GM21381 (cell line): ENCODE data around the gene PELI2.
"Not testable (repeated sequence)": the region's sequence is repeated elsewhere in the genome, so short reads cannot be mapped to it uniquely, and the experiment has no call there.

Experiments used
- ATAC-seq: cut with Tn5 transposase; IDR thresholded peaks from one replicate; pipeline ENCODE4 v1.9.1; 2021; ENCODE audit warnings: mild to moderate bottlenecking, moderate library complexity; ENCODE audit not compliant: unreplicated experiment

Gene PELI2

GRCh38 chr14:56138928-56139327 lies 20.7 kb downstream of the PELI2 start:
- no peak for ATAC-seq

GRCh38 chr14:56142314-56142713 lies 24.1 kb downstream of the PELI2 start:
- ATAC-seq, result no peak

- no peak for ATAC-seq
These were observed 24.8 kb downstream of the PELI2 start for GRCh38 chr14:56143025-56143424.

DNA sequence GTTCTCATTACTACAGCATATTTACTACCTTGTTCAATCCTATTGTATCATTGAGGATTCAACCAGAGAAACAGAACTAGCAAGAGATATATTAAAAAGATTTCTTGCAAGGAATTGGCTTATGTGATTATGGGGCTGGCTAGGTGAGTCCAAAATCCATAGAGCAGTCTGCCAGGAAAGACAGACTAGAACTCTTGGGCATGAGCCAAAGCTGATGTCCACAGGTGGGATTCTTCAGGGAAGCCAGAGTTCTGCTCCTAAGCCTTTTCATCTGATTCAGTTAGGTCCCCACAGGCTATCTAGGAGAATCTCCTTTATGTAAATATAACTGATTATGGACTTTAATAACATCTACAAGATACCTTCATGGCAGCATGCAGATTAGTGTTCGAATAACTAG lies 26.0 kb downstream of the PELI2 start:
- ATAC-seq, result no peak

GRCh38 chr14:56145181-56145769 lies 27.1 kb downstream of the PELI2 start:
- ATAC-seq, result no peak

- ATAC-seq, result no peak
These were observed 27.8 kb downstream of the PELI2 start for GRCh38 chr14:56145965-56146364.

DNA sequence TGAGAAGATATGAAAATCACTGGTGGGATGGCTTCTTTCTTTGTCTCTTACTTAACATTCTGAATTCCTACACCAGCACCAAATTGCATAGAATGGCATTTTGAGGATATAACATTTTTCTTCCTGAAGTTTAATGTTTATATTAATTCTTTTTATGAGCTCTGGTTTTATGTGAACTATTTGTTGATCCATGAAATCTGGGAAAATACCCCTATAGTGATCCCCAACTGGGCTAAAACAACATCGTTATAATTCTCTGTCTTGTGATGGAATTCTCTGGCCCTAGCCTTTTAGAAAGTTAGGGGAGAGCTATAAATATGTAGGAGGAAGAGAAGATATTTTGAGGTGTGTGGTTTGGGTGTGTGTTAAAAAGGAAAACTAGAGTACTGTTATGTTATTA lies 29.2 kb downstream of the PELI2 start:
- no peak for ATAC-seq

DNA sequence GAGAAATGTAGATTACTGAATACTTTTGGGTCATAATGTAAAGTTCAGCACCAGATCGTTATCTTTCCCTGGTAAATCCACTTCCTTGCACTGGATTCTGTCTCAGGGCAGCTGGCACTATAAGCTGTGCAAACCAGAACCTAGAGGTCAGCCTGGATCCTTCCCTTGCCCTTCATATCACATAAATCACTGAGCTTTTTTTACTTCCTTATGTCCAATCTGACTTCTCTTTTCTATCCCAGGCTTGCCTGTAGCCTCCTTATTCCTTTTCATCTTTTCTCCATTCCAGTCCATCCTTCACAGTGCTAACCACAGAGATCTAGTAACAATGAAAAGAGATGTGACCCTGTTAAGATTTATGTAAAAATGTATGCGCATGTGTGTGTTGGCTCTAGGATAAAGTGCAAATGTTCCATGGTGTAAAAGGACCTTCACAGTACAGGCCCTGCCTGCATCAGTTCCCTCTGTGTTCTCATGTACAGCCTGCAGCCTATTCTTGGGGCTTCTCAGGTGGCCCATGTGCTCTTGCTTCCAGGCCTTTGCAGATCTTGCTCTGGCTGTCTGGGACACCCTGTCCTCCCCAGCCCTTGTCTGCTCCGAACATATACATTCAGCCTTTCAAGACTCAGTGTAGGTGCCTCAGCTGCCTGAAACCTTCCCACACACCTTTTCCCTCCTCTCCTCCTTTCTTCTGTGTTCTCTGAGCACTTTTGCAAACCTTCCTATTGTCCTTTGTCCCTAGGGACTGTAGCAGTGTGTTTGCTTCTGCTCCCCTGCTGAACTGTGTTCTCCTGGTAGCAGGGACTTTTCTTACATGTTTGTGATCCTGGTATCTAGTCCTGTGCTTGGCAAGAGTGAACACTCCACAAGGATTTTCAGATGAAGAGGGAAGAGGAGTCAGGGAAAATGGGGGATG lies 30.0 kb downstream of the PELI2 start:
- ATAC-seq, result no peak

- no peak for ATAC-seq
These were observed 30.9 kb downstream of the PELI2 start for GRCh38 chr14:56149151-56149550.

DNA sequence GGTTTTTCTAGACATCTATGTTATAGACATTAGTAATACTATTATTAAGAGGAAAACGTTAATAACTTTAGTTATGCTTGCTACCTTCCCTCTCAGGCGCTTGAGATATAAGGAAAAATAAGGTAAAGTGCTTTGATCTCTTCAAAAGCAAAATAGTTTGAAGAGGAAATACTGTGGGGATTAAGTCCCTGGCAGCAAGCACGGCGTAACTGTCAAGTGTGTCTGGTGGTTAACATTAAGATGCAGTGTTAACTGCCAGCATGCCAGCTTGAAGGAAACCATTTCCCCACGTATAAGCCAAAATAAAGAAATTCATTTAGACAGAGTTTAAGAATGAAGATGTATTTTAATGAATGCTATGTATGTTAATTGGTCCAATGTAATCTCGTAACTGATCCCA lies 31.8 kb downstream of the PELI2 start:
- ATAC-seq, result no peak

GRCh38 chr14:56150645-56151345 lies 32.6 kb downstream of the PELI2 start:
- ATAC-seq, result no peak

GRCh38 chr14:56152221-56152620 lies 34.0 kb downstream of the PELI2 start:
- no peak for ATAC-seq

DNA sequence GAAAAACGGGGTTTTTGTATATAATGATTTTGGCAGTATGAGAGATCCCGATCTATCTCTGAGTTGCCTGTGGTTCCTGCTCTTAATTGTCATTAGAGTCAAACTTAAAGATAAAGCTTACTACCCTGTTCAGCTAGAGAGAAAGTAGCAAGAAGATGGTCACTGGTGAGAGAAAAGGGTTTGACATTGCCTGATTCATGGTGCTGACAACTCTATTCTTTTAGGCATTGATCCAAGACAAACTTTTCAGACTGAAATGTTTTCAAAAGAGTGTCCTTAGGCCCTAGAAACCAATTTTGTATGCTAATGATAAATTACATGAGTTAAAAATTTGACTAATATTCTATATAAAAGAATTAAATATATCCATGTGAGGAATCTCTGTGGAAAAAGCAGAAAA lies 35.1 kb downstream of the PELI2 start:
- ATAC-seq, result no peak

- no peak for ATAC-seq
These were observed 36.1 kb downstream of the PELI2 start for GRCh38 chr14:56154321-56154720.

- ATAC-seq, result no peak
These were observed 37.9 kb downstream of the PELI2 start for GRCh38 chr14:56156096-56156495.

DNA sequence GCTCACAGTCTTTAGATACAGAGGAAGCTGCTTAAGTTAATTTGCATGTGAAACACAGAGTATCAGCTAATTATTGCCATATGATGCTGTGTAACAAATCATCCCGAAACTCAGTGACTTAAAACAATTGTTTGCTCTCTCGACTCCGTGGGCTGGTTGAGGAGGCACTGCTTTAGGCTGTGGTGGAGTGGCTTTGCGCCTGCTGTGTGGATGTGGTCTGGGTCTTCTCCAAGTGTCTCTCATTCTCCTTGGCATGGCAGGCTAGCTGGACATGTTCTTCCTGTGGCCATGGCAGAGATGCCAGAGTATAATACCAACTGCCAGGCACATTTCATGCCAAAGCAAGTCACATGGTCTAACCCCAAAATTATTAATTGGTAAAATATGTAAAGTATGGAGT lies 40.9 kb downstream of the PELI2 start:
- ATAC-seq, result no peak

DNA sequence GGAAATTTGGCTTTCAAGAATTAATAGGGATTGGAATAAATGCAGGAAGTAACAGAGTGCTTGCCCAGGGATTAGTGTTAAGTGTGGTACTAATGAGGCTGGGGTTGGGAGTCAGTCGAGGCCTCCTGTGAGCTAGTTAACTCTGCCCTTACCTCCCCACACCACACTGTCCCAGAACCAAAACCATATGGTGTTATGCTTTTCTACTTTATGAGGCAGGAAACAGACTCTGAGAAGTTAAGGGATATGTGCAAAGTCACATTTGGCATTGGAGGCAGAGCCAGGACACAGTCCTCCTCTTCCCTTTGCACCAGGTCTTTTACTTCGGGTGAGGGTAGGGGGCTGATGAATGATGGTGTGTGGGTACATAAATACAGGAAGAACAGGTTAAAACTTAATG lies 41.9 kb downstream of the PELI2 start:
- ATAC-seq, result no peak

DNA sequence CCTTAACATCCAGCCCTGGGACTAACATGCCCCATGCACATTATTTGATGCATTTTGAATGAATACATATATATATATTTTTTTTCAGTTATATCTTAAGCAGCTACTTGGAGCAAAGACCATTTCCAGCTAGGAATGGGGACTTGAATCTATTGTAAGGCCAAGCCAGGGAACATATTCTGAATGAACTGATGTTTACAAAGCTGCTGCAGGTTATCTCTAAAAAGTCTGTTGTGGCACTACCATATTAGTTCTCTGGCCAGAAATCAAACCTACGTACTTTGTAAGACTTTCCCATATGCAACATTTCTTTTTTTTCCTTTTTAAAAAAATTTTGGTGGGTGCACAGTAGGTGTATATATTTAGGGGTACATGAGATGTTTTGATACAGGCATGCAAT lies 43.4 kb downstream of the PELI2 start:
- no peak for ATAC-seq

DNA sequence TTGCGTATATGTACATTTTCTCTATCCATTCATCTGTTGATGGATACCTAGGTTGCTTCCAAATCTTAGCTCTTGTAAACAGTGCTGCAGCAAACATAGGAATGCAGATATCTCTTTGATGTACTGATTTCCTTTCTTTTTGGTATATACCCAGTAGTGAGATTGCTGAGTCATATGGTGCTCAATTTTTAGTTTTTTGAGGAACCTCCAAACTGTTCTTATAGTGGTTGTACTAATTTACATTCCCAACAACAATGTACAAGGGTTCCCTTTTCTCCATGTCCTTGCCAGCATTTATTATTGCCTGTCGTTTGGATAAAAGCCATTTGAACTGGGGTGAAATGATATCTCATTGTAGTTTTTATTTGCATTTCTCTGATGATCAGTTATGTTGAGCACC lies 44.3 kb downstream of the PELI2 start:
- no peak for ATAC-seq

- not testable (repeated sequence) for ATAC-seq
These were observed 48.4 kb downstream of the PELI2 start for GRCh38 chr14:56166579-56166978.

- ATAC-seq, result no peak
These were observed 49.9 kb downstream of the PELI2 start for GRCh38 chr14:56168007-56168616.
